ENCODE data around the gene GAPVD1. TPM values are rescaled to one million over a fixed set of nuclear protein-coding genes. Genes with fewer than 3 reads are reported as not detected.

GAPVD1 gene
- total and polyA plus RNA-seq, 2 of the 13 experiments (the other 11 are each of a cell fraction or from before 2014, with no cell fraction given): 11.1 to 33.2 TPM

GRCh38 chr9:125388978-125389377 lies 127.4 kb downstream of the GAPVD1 start (continued):
- 0 out of 2 replicates have a peak, but pooled peaks have one; percentile 16 for TF ChIP-seq MLX (CRISPR knock-in tag; IDR thresholded peaks at IDR 0.05)
- no peak for TF ChIP-seq ZNF235 (CRISPR knock-in tag; IDR thresholded peaks at IDR 0.05; ENCODE audit: borderline replicate concordance)
- TF ChIP-seq MEF2D (CRISPR knock-in tag; IDR thresholded peaks at IDR 0.05): no peak
- no peak for TF ChIP-seq ATF3 (CRISPR knock-in tag; IDR thresholded peaks at IDR 0.05)
- TF ChIP-seq ZMYM3 (CRISPR knock-in tag; IDR thresholded peaks at IDR 0.05): no peak
- TF ChIP-seq, protein P1, sequence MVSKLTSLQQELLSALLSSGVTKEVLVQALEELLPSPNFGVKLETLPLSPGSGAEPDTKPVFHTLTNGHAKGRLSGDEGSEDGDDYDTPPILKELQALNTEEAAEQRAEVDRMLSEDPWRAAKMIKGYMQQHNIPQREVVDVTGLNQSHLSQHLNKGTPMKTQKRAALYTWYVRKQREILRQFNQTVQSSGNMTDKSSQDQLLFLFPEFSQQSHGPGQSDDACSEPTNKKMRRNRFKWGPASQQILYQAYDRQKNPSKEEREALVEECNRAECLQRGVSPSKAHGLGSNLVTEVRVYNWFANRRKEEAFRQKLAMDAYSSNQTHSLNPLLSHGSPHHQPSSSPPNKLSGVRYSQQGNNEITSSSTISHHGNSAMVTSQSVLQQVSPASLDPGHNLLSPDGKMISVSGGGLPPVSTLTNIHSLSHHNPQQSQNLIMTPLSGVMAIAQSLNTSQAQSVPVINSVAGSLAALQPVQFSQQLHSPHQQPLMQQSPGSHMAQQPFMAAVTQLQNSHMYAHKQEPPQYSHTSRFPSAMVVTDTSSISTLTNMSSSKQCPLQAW (CRISPR knock-in tag; IDR thresholded peaks at IDR 0.05): no peak
- no peak for TF ChIP-seq RXRA (CRISPR knock-in tag; IDR thresholded peaks at IDR 0.05)
- TF ChIP-seq SRY (CRISPR knock-in tag; IDR thresholded peaks at IDR 0.05): no peak
- TF ChIP-seq NR2F6 (IDR thresholded peaks at IDR 0.05): no peak
- TF ChIP-seq NR2F6 (CRISPR knock-in tag; IDR thresholded peaks at IDR 0.05): no peak
- TF ChIP-seq BHLHE40 (IDR thresholded peaks at IDR 0.05; ENCODE audit: low read length): no peak
- TF ChIP-seq ZNF766 (CRISPR knock-in tag; IDR thresholded peaks at IDR 0.05; ENCODE audit: borderline replicate concordance): no peak
- TF ChIP-seq HMGA1 (CRISPR knock-in tag; conservative IDR thresholded peaks at IDR 0.05): no peak
- no peak for TF ChIP-seq RBM22 (optimal IDR thresholded peaks at IDR 0.05; ENCODE audit: low read length)
- TF ChIP-seq ZNF547 (CRISPR knock-in tag; IDR thresholded peaks at IDR 0.05): no peak
- no peak for TF ChIP-seq TBX2 (CRISPR knock-in tag; IDR thresholded peaks at IDR 0.05; ENCODE audit: borderline replicate concordance)
- no peak for TF ChIP-seq ZNF773 (CRISPR knock-in tag; IDR thresholded peaks at IDR 0.05; ENCODE audit: borderline replicate concordance)
- TF ChIP-seq ZNF670 (CRISPR knock-in tag; IDR thresholded peaks at IDR 0.05; ENCODE audit: borderline replicate concordance): no peak
- no peak for TF ChIP-seq HIC2 (CRISPR knock-in tag; IDR thresholded peaks at IDR 0.05; ENCODE audit: low read depth)
- no peak for TF ChIP-seq ATF2 (CRISPR knock-in tag; IDR thresholded peaks at IDR 0.05)
- no peak for TF ChIP-seq TRIM22 (IDR thresholded peaks at IDR 0.05)
- no peak for TF ChIP-seq FOXA1 (IDR thresholded peaks at IDR 0.05)
- no peak for TF ChIP-seq FOXA1 (CRISPR knock-in tag; IDR thresholded peaks at IDR 0.05)
